ENCODE results near the gene PRPF38A. TPM values are rescaled to one million over a fixed set of nuclear protein-coding genes. Genes with fewer than 3 reads are reported as not detected.

The PRPF38A gene
- total and polyA plus RNA-seq, 4 donors, result 5.9 to 10.3 (median 8.6) TPM

DNA sequence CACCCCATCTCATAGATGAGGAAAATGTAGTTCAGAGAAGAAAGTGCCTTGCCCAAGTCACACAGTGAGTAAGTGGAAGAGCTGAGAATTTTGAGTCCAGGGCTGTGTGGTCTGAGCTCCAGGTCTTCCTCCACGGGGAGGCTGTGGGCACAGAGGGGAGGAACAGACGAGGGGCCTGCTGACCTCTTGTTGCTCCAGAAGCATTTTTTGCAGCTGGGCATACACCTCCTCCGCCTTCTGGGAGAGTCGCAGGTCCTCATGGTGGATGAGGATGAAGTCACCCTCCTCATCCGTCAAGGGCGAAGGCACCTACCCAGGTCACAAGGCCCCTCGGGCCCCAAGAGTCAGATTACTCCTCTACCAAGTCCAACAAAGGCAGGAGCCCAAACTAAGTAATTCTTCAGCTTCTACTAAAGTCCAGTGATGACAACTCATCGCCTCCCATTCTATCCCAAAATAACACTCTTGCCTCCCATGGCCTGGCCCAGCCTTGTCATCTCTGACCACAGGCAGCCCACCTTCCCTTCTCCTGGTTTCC lies 47.5 kb upstream of the PRPF38A start:
- no peak for DNase-seq (ENCODE audit: low spot score)
- Histone ChIP-seq H3K36me3 (ENCODE audit: control insufficient read depth in 4 of 4, insufficient read depth in 3 of 4, low read depth in 1 of 4, low read length in 3 of 4) (peaks cover 31 to 94% (median 81%) of the 10 kb centered on the region in 4 donors), H3K4me1 (ENCODE audit: control insufficient read depth in 4 of 4, insufficient read depth in 4 of 4, low read length in 3 of 4) (no peaks in the 10 kb centered on the region), H3K27ac (ENCODE audit: low read depth in 1 of 2, low read length in 2 of 2) (no peak overlapping the region), H3K9ac (ENCODE audit: low read depth in 1 of 2, low read length in 2 of 2) (no peak overlapping the region), H3K27me3 (ENCODE audit: control insufficient read depth in 4 of 4, insufficient read depth in 4 of 4, low read length in 3 of 4) (no peaks in the 10 kb centered on the region), H3K9me3 (ENCODE audit: control insufficient read depth in 4 of 4, low read length in 3 of 4) (no peaks in the 10 kb centered on the region), H3K4me3 (ENCODE audit: low read depth in 1 of 3, low read length in 3 of 3) (no peak overlapping the region)
- TF ChIP-seq YY1 (IDR thresholded peaks at IDR 0.05) (no peak), FOXA1 (IDR thresholded peaks at IDR 0.05) (no peak), HNF4G (IDR thresholded peaks at IDR 0.05) (no peak), HNF4A (conservative IDR thresholded peaks at IDR 0.05) (no peak), NR2F2 (IDR thresholded peaks at IDR 0.05) (no peak), RAD21 (IDR thresholded peaks at IDR 0.05) (no peak), GABPA (IDR thresholded peaks at IDR 0.05 in 1 of 2, conservative IDR thresholded peaks at IDR 0.05 in 1 of 2) (no peak), RXRA (IDR thresholded peaks at IDR 0.05) (no peak), FOXA2 (IDR thresholded peaks at IDR 0.05) (no peak), TAF1 (conservative IDR thresholded peaks at IDR 0.05) (no peak)
- TF ChIP-seq, protein P1, sequence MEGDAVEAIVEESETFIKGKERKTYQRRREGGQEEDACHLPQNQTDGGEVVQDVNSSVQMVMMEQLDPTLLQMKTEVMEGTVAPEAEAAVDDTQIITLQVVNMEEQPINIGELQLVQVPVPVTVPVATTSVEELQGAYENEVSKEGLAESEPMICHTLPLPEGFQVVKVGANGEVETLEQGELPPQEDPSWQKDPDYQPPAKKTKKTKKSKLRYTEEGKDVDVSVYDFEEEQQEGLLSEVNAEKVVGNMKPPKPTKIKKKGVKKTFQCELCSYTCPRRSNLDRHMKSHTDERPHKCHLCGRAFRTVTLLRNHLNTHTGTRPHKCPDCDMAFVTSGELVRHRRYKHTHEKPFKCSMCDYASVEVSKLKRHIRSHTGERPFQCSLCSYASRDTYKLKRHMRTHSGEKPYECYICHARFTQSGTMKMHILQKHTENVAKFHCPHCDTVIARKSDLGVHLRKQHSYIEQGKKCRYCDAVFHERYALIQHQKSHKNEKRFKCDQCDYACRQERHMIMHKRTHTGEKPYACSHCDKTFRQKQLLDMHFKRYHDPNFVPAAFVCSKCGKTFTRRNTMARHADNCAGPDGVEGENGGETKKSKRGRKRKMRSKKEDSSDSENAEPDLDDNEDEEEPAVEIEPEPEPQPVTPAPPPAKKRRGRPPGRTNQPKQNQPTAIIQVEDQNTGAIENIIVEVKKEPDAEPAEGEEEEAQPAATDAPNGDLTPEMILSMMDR (IDR thresholded peaks at IDR 0.05; ENCODE audit: low read depth, low read length, missing input control), result no peak
- TF ChIP-seq, protein P2, sequence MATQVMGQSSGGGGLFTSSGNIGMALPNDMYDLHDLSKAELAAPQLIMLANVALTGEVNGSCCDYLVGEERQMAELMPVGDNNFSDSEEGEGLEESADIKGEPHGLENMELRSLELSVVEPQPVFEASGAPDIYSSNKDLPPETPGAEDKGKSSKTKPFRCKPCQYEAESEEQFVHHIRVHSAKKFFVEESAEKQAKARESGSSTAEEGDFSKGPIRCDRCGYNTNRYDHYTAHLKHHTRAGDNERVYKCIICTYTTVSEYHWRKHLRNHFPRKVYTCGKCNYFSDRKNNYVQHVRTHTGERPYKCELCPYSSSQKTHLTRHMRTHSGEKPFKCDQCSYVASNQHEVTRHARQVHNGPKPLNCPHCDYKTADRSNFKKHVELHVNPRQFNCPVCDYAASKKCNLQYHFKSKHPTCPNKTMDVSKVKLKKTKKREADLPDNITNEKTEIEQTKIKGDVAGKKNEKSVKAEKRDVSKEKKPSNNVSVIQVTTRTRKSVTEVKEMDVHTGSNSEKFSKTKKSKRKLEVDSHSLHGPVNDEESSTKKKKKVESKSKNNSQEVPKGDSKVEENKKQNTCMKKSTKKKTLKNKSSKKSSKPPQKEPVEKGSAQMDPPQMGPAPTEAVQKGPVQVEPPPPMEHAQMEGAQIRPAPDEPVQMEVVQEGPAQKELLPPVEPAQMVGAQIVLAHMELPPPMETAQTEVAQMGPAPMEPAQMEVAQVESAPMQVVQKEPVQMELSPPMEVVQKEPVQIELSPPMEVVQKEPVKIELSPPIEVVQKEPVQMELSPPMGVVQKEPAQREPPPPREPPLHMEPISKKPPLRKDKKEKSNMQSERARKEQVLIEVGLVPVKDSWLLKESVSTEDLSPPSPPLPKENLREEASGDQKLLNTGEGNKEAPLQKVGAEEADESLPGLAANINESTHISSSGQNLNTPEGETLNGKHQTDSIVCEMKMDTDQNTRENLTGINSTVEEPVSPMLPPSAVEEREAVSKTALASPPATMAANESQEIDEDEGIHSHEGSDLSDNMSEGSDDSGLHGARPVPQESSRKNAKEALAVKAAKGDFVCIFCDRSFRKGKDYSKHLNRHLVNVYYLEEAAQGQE (IDR thresholded peaks at IDR 0.05), result no peak
- TF ChIP-seq, protein P3, sequence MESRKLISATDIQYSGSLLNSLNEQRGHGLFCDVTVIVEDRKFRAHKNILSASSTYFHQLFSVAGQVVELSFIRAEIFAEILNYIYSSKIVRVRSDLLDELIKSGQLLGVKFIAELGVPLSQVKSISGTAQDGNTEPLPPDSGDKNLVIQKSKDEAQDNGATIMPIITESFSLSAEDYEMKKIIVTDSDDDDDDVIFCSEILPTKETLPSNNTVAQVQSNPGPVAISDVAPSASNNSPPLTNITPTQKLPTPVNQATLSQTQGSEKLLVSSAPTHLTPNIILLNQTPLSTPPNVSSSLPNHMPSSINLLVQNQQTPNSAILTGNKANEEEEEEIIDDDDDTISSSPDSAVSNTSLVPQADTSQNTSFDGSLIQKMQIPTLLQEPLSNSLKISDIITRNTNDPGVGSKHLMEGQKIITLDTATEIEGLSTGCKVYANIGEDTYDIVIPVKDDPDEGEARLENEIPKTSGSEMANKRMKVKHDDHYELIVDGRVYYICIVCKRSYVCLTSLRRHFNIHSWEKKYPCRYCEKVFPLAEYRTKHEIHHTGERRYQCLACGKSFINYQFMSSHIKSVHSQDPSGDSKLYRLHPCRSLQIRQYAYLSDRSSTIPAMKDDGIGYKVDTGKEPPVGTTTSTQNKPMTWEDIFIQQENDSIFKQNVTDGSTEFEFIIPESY (IDR thresholded peaks at IDR 0.05), result no peak
- TF ChIP-seq, protein P4, sequence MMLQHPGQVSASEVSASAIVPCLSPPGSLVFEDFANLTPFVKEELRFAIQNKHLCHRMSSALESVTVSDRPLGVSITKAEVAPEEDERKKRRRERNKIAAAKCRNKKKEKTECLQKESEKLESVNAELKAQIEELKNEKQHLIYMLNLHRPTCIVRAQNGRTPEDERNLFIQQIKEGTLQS (IDR thresholded peaks at IDR 0.05), result no peak
- TF ChIP-seq, protein P5, sequence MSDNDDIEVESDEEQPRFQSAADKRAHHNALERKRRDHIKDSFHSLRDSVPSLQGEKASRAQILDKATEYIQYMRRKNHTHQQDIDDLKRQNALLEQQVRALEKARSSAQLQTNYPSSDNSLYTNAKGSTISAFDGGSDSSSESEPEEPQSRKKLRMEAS (IDR thresholded peaks at IDR 0.05), result no peak
- WGBS, result 94% methylated on average over 8 of the region's 8 CpGs

DNA sequence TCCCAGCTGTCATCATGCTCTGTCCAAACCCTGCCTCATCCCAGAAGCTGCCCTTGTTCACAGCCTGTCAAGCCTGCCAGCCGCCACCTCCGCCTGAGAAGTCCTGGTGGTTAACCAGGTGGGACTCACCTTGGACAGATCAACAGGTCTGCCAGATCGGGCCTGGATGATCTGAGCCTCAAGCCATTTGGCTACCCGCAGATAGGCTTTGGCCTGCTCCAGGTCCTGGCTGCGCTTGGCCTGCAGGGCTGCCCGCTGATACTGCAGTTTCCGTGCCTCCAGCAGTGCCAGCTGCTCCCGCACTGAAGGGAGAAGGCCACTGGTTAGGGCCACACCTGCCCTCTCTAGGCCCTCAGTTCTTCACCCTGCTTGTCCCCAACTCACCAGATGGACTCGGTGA lies 47.0 kb upstream of the PRPF38A start:
- Histone ChIP-seq H3K9me3 (ENCODE audit: control insufficient read depth in 4 of 4, low read length in 3 of 4) (no peaks in the 10 kb centered on the region), H3K4me3 (ENCODE audit: low read depth in 1 of 3, low read length in 3 of 3) (no peak overlapping the region), H3K27me3 (ENCODE audit: control insufficient read depth in 4 of 4, insufficient read depth in 4 of 4, low read length in 3 of 4) (no peaks in the 10 kb centered on the region), H3K36me3 (ENCODE audit: control insufficient read depth in 4 of 4, insufficient read depth in 3 of 4, low read depth in 1 of 4, low read length in 3 of 4) (peaks cover 31 to 99% (median 84%) of the 10 kb centered on the region in 4 donors), H3K9ac (ENCODE audit: low read depth in 1 of 2, low read length in 2 of 2) (no peak overlapping the region), H3K4me1 (ENCODE audit: control insufficient read depth in 4 of 4, insufficient read depth in 4 of 4, low read length in 3 of 4) (no peaks in the 10 kb centered on the region), H3K27ac (ENCODE audit: low read depth in 1 of 2, low read length in 2 of 2) (no peak overlapping the region)
- no peak for DNase-seq (ENCODE audit: low spot score)
- 97% methylated on average over 9 of the region's 9 CpGs for WGBS
- TF ChIP-seq FOXA2 (IDR thresholded peaks at IDR 0.05) (no peak), GABPA (IDR thresholded peaks at IDR 0.05 in 1 of 2, conservative IDR thresholded peaks at IDR 0.05 in 1 of 2) (no peak), FOXA1 (IDR thresholded peaks at IDR 0.05) (no peak), NR2F2 (IDR thresholded peaks at IDR 0.05) (no peak), SP1 (IDR thresholded peaks at IDR 0.05) (no peak), YY1 (IDR thresholded peaks at IDR 0.05) (no peak), RAD21 (IDR thresholded peaks at IDR 0.05) (no peak), RXRA (IDR thresholded peaks at IDR 0.05) (no peak), HNF4A (conservative IDR thresholded peaks at IDR 0.05) (no peak), HNF4G (IDR thresholded peaks at IDR 0.05) (no peak), EGR1 (IDR thresholded peaks at IDR 0.05; ENCODE audit: low read depth in 2 of 2) (no peak), TAF1 (conservative IDR thresholded peaks at IDR 0.05) (no peak), JUND (IDR thresholded peaks at IDR 0.05) (no peak)
- TF ChIP-seq, protein P4 (IDR thresholded peaks at IDR 0.05), result no peak
- TF ChIP-seq, protein P5 (IDR thresholded peaks at IDR 0.05), result no peak
- TF ChIP-seq, protein P1 (IDR thresholded peaks at IDR 0.05; ENCODE audit: low read depth, low read length, missing input control), result no peak
